ENCODE data around the gene TANC2.
"Not testable (repeated sequence)": the region's sequence is repeated elsewhere in the genome, so short reads cannot be mapped to it uniquely, and the experiment has no call there.

TANC2 gene

DNA sequence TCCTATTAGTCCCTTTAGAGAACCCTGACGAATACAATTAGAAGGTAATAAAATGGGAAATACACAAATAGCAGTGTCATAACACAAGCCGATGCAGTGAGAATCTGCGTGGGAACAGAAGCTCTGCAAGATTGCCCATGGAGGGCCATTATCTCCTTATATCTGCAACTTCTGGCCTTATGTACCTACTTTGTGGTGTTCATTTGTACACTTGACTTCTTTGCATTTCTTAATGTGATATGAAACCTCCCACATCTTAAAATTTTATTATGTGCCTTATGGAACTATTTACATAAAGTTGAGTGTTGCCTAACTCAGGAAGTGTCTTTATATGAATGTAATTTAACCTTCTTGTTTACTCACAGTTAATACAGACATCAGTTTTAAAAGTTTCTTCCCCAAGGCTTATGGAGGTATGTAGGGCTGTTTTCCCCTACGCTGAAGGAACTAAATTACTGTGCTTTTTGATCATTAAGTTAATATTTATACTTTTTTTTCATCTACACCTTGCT, 10.1 kb upstream of the TANC2 start:
- DNase-seq, result no peak
- in situ Hi-C loops (cut with MboI; ENCODE audit: low pct_unique_long_range_greater_than_20kb, low sequenced_read_pairs), result loop anchor here (25.0 kb wide), 1 partner anchor 244 kb away; no protein-coding TSS in a partner anchor

DNA sequence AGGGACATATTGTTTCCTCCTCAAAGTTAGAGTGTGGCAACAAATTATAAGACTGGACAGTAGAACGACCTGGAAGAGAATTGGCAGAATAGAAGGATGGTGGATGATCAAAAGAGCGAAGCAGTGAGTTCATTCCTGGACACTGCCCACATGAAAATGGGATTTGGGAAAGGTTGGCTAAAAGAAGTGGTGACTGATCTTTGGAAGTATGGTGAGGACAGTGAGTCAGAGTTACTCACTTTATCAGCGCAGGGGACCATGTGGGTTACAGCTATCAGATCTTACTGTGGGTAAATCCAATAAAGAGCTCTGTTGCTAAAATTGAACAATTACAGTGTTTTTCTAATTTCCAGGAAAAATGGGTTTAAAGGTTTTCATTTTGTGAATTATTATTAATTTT, 2.7 kb upstream of the TANC2 start:
- no peak for DNase-seq
- in situ Hi-C loops (cut with MboI; ENCODE audit: low pct_unique_long_range_greater_than_20kb, low sequenced_read_pairs), result loop anchor here (25.0 kb wide), 1 partner anchor 251 kb away; no protein-coding TSS in a partner anchor

DNA sequence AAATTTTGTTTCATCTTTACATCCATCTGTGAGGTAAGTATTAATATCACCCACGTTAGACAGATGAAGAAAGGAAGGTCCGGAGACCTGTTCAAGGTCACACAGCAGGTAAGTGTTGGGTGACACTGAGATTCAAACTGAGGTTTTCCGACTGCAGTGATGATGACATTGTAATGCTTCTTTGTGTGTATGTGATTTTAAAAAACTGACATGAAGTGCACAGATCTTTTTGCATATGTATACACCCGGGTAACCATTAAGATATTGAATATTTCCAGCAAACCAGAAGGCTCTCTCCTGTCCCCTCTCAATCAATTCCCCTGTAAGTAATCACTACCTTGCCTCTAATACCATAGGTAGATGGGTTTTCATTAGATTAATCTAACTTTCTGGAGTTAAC, 1.5 kb upstream of the TANC2 start:
- DNase-seq, result no peak
- in situ Hi-C loops (cut with MboI; ENCODE audit: low pct_unique_long_range_greater_than_20kb, low sequenced_read_pairs), result loop anchor here (25.0 kb wide), 1 partner anchor 252 kb away; no protein-coding TSS in a partner anchor

DNA sequence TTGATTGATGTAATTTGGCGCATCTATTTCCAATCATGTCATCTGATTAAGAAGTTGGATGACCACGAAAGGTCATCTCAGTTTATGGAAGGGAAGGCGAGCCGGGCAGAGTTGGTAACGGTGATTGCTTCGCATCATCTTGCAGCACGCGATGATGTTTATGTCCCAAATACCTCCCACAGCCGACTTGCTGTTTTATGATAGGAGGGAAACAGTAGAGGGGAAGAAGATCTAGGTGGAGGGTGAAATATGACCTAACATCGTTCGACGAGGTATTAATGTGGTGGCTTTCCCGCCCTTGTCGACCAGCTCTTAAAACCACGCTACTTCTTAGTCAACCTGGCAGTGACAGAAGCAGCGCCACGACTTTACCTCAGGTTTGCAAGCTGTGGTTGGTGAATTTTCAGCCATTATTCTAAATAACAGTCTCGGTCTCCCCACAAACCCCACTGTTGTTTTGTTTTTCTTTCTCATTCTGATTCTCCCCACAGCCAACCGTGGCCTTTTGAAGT, 805 bp upstream of the TANC2 start:
- in situ Hi-C loops (cut with MboI; ENCODE audit: low pct_unique_long_range_greater_than_20kb, low sequenced_read_pairs), result loop anchor here (25.0 kb wide), 1 partner anchor 253 kb away; no protein-coding TSS in a partner anchor
- no peak for DNase-seq

DNA sequence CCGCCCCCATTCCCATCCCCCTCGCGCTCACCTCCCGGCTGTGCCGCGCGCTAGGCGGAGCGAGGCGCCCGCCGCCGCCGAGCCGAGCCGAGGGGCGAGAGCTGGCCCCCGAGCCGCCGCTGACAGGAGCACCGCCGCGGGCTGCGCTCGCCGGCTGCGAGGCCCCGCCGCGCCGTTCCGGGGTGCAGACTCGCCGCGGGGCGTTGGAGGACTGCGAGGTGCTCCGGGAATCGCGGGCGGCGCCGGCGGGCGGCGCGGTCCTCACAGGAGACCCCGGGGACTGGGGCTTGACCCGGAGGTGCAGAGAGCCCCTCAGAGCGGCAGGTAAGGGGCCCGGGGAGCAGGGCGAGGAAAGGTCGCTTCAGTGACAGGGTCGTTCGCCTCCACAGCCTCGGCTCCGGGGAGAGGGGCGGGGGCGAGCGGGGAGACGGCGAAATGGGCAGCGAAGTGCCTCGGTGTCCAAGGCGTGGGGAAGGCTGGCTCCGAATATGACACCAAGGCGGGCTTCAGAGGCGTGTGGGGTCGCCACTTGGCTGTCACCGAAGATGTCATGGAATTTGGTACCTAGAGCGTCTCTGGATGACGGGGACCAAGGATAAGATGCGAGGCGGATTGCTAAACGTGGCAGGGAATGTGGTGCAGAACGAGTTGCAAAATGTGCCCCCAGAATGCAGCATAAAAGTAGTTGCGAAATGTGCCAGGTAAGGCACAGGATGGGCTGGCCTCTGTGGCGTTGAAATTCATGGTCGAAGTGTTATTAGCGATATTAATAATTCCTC, 580 bp downstream of the TANC2 start:
- in situ Hi-C loops (cut with MboI; ENCODE audit: low pct_unique_long_range_greater_than_20kb, low sequenced_read_pairs), result loop anchor here (25.0 kb wide), 1 partner anchor 254 kb away; no protein-coding TSS in a partner anchor
- DNase-seq, result peak; percentile 45

DNA sequence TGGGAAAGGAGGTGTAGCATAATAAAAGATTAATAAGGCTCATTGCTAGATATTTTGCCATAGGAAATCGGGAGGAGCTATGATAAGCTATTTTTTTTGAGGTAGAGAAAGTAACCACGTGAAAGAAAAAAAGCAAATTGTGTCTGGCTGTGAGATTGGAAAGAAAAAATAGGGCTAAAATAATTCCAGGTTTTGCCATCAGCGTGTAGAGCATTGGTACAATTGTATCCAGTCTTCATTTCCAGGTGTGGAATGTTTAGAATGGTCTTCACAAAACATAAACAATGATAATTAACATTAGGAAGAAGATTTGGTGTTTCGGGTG, 1.1 kb downstream of the TANC2 start:
- DNase-seq, result no peak
- in situ Hi-C loops (cut with MboI; ENCODE audit: low pct_unique_long_range_greater_than_20kb, low sequenced_read_pairs), result loop anchor here (25.0 kb wide), 1 partner anchor 255 kb away; no protein-coding TSS in a partner anchor

DNA sequence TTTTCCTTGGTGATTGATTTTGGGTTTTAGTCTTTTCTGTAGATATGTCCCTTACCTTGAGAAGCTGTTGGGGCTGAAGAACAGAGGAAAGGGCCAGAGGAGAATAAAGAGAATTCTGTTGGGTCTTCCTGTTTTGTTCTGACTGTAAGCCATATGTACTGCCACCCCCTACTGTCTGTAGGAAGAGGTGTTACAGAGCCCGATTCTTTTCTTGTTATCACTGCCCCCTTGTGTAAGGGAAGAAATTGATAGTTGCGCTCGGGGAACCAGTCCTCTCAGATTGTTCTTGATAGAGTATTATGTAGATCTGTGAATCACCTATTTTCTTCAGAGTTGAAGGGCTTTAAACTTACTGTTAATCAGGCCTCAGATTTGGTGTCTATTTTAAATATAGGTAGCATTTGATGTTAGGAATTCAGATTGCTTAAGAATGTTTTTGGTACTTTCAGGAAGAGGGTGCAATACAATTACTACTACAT, 2.4 kb downstream of the TANC2 start:
- DNase-seq, result peak; percentile 88
- in situ Hi-C loops (cut with MboI; ENCODE audit: low pct_unique_long_range_greater_than_20kb, low sequenced_read_pairs), result loop anchor here (25.0 kb wide), 1 partner anchor 256 kb away; no protein-coding TSS in a partner anchor

DNA sequence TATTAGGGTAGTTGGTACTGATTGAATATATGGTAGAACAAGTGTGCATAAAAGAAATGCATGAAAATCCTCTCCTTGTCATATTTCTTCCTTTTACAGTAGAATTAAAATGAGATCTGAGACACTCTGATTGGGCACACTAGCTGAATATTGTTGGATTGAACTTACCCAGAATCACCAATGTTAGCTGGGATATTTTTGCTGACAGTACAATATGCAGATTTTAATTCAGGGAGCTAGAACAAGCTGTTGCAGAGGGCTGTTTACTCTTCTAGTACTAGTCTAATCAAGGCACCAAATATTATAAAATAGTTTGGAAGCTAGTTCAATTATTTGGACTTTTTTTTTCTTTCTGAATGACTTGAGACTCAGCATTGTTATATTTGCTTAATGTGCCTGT, 4.6 kb downstream of the TANC2 start:
- in situ Hi-C loops (cut with MboI; ENCODE audit: low pct_unique_long_range_greater_than_20kb, low sequenced_read_pairs), result loop anchor here (25.0 kb wide), 1 partner anchor 258 kb away; no protein-coding TSS in a partner anchor
- DNase-seq, result no peak

DNA sequence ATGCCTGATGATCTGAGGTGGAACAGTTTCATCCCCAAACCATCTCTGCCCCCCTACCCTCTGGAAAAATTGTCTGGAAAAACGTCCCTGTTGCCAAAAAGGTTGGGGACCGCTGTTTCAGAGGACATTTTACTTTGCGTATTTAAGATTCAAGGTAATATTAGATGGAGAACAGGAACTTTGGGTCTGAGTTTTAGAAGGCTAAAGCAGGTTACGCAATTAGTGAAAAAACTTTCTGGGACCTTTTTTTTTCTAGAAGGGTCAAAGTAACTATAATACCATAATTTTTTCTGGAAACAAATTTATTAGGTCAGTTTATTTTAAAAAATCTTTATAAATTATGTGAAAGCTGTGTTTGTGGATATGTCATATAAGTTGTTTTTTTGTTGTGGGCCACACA, 5.8 kb downstream of the TANC2 start:
- no peak for DNase-seq
- in situ Hi-C loops (cut with MboI; ENCODE audit: low pct_unique_long_range_greater_than_20kb, low sequenced_read_pairs), result loop anchor here (25.0 kb wide), 1 partner anchor 260 kb away; no protein-coding TSS in a partner anchor

DNA sequence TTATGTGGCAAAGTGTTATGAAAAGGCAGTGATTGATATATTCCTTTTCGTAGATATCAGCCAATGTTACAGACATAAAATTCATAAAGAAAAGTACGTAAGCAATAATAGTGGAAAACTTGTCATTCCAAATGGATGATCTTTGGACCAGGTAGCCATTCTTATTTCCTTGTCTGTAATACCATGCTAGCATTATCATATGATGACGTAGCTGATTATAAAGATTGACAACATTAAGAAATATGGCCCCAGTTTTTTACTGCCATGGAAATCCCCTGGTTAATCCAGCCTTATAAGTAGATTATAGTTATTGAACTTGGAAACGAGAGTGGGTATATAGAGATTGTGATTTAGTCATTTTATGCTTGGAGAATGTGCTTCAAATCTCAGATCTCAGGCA, 8.8 kb downstream of the TANC2 start:
- in situ Hi-C loops (cut with MboI; ENCODE audit: low pct_unique_long_range_greater_than_20kb, low sequenced_read_pairs), result loop anchor here (25.0 kb wide), 1 partner anchor 262 kb away; no protein-coding TSS in a partner anchor
- no peak for DNase-seq

DNA sequence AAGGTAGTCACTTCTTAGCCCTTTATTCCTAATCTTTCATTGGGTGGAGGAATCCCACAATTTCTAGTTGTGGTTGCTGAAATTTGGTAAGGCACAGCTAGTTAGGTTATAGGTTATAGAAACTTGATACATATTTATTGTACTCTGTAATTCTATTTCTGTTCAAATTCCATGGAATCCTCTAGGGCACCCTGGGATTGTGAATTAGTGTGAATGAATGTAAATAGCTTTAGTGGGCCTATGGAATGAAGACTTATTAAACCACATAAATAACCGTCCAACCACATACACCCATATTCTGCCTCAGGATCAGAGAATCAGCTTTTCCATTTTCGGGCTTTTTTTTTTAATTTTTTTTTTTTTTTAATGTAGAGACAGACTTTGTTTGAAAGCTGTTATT, 9.2 kb downstream of the TANC2 start:
- in situ Hi-C loops (cut with MboI; ENCODE audit: low pct_unique_long_range_greater_than_20kb, low sequenced_read_pairs), result no loop called here
- no peak for DNase-seq

DNA sequence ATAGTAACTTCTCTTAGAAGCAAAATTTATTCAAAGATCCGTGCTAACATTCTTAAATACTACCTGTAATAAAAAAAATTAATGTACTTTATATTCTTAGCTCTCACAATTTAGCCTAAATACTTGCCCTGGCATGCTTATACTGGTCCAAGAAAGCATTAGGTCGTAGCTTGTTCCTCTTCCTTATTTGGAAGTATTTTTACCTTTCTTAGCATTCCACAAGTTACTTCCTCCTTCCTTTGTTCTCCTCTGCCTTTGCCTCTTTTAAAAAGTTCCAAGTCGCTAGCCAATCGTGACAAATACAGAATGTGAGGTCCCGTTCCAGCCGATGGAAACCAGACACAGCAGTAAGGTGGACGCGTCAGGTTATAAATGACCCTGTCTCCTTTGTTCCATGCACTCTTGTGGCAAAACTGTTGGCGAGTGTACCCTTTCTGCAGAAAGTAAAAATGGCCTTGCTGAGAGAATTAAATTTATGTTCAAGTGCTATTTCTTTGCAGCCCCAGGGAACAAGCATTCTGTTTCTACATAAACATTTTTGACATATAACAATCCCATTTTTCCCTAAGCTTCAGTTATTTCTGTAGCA, 10.7 kb downstream of the TANC2 start:
- in situ Hi-C loops (cut with MboI; ENCODE audit: low pct_unique_long_range_greater_than_20kb, low sequenced_read_pairs), result not testable (repeated sequence)
- DNase-seq, result peak; percentile 34

DNA sequence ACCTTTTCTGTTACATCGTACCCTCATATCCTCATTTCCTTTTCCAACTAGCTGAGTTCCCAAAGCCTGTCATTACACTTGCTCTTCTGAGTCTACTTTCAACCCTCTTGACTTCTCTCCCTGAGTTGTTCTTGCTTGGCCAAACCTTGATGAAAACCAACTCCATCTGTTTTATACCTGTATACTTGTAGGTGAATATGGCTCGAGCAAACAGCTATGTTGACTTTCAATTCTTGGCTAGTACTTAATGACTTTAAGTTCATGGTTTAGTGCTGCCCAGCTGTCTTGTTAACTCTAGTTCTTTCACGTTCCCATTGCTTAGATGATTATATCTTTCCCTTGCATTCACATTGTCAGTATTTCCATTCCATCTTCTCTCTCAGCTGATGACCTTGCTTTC, 14.8 kb downstream of the TANC2 start:
- no peak for DNase-seq
- in situ Hi-C loops (cut with MboI; ENCODE audit: low pct_unique_long_range_greater_than_20kb, low sequenced_read_pairs), result no loop called here

DNA sequence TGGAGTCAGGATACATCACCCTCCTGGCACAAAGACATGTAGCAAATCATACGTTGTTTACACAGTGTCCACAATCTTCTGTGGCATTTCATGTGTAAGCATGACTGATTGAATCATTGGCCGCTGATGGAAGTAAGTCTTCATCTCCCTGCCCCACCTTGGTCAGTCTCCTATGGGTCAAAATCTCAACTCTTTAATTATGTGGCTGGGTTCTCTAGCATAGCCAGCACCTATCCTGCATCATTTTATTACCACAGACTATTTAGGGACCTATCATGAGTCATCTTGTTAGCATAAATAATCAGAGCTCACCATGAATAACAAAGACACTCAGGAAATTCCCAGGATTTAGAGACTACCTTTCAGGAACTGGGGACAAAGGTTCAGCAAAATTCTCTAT, 15.9 kb downstream of the TANC2 start:
- no peak for DNase-seq
- in situ Hi-C loops (cut with MboI; ENCODE audit: low pct_unique_long_range_greater_than_20kb, low sequenced_read_pairs), result no loop called here

DNA sequence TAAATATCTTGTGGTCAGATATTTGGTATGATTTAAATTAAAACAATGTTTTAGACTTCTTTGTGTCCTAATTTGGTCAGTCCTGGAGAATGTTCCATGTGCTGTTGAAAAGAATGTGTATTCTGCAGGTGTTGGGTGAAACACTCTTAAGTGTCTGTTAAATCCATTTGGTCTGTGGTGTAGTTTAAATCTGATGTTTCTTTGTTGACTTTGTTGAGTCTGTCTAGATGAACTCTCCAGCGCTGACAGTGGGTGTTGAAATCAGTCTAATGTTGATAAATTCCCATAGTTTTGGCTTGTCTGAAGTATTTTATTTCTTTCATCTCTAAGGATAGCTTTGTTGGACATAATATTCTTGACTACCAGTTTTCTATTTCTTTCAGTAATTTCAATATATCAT, 18.8 kb downstream of the TANC2 start:
- in situ Hi-C loops (cut with MboI; ENCODE audit: low pct_unique_long_range_greater_than_20kb, low sequenced_read_pairs), result no loop called here

DNA sequence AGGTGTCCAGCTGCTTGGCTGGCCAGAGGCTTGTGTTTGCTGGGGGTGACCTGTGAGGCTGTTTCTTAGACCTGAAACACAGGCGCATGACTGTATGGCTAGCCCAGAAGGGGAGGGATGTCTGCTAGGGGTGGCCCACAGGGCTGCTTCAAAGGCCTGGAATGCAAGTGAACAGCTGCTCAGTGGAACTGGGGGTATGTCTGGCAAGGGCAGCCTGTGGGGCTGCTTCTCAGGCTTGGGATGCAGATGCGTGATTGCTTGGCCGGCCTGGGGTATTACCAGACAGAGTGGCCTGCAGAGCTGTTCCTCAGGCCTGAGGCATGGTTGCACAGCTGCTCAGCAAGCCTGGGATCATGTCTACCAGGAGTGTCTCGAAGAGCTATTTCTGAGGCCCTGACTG, 20.5 kb downstream of the TANC2 start:
- in situ Hi-C loops (cut with MboI; ENCODE audit: low pct_unique_long_range_greater_than_20kb, low sequenced_read_pairs), result no loop called here
- no peak for DNase-seq

More for the DNA sequence above, 18.8 kb downstream of the TANC2 start:
- no peak for DNase-seq

DNA sequence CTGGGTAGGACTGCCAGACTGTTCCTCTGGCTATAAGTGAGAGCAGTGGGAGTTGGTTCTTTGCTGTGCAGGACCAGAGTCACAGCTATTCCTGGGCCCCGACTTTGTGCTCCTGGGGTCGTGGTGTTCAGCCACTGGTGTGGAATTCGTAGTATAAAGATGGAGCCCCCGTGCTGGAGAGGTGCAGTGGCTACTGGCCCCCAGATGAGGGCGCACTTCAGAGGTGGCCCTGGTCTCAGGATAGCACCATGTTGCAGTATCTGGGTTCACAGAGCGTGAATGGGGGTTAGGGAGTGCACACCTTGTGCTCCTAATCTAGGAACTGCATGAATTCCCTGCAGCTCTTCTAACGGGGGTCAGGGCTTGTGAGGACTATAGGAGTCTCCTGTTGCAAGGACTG, 21.1 kb downstream of the TANC2 start:
- in situ Hi-C loops (cut with MboI; ENCODE audit: low pct_unique_long_range_greater_than_20kb, low sequenced_read_pairs), result no loop called here
- DNase-seq, result no peak

DNA sequence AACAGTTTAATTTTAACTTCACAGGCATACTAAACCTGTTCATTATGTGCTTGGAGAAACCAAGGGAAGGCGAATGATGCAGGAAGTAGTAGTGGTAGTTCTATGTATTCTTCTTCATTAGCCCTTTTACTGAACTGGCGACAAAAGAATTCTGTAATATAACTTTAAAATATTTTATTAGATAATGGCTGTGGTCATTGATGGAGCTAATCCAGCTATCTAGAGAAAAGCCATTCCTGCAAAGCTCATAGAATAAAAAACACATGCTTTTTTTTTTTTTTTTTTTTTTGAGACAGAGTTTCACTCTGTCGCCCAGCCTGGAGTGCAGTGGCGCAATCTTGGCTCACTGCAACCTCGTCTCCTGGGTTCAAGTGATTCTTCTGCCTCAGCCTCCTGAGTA, 23.5 kb downstream of the TANC2 start:
- in situ Hi-C loops (cut with MboI; ENCODE audit: low pct_unique_long_range_greater_than_20kb, low sequenced_read_pairs), result no loop called here
- DNase-seq, result no peak

DNA sequence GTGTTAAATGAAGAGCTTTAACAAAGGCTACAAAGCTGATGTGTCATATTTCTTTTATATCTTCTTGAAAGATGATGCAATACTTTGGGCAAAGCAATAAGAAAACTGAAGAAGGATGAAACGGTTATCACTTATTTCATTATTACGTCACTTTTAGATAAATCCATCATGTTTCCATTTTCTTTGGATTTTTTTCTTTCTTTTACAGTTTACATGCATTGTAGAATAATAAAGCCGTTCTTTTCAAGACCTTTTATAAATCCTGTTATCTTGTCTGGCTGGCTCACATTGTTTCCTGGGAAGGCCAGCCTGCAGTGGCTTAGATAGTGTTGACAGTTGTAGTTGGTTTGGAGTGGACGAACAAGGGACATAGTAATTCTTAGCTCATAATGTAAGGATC, 28.9 kb downstream of the TANC2 start:
- in situ Hi-C loops (cut with MboI; ENCODE audit: low pct_unique_long_range_greater_than_20kb, low sequenced_read_pairs), result no loop called here
- no peak for DNase-seq

DNA sequence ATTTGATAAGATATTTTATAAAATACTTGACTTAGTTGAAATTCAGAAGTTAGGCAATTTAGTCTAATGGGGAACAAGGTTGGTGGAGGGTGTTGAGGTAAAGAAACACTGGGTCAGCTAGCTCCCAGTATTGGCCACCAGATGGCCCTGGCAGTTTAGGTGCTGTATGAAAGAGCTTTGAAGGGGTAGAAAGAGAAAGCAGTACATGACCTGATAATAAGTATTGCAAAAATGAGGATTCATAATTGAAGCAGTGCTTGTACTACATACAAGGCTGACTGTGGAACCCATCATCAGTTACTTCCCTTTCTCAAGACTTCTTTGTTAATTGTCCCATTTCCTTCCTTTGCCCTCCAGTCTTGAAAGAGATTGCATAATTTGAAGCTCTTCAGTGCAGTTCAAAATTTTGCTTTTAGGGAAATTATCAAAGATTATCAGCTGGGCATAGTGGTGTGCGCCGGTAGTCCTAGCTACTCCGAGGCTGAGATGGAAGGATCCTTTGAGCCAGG, 29.4 kb downstream of the TANC2 start:
- in situ Hi-C loops (cut with MboI; ENCODE audit: low pct_unique_long_range_greater_than_20kb, low sequenced_read_pairs), result no loop called here

More for the DNA sequence above, 29.4 kb downstream of the TANC2 start:
- peak; percentile 88 for DNase-seq

Data from KBM-7 (cell line).